NOMO-1 (cell line): ENCODE measurements around the gene FOXJ3.

Experiments used
- DNase-seq, 2 experiments: peaks; one replicate each; lab custom pipeline; 2025; ENCODE audit not compliant: unreplicated experiment in 2 of 2; lab: John Stamatoyannopoulos, UW

FOXJ3 gene

GRCh38 chr1:42334240-42335049, 590 bp downstream of the FOXJ3 start:
- peak in 1 of 2 experiments; percentile 18 for DNase-seq

GRCh38 chr1:42333662-42334239, 1.3 kb downstream of the FOXJ3 start:
- no peak for DNase-seq

GRCh38 chr1:42332877-42333276, 2.2 kb downstream of the FOXJ3 start:
- DNase-seq, result no peak

- DNase-seq, result no peak
Measured at GRCh38 chr1:42330215-42330614, 4.8 kb downstream of the FOXJ3 start.

GRCh38 chr1:42328916-42329496, 6.0 kb downstream of the FOXJ3 start:
- no peak for DNase-seq

GRCh38 chr1:42328047-42328625, 6.9 kb downstream of the FOXJ3 start:
- DNase-seq, result no peak

- no peak for DNase-seq
Measured at GRCh38 chr1:42325014-42325402, 10.0 kb downstream of the FOXJ3 start.

- DNase-seq, result no peak
Measured at GRCh38 chr1:42324398-42325013, 10.5 kb downstream of the FOXJ3 start.

- DNase-seq, result no peak
Measured at GRCh38 chr1:42323551-42323950, 11.5 kb downstream of the FOXJ3 start.

- DNase-seq, result no peak
Measured at GRCh38 chr1:42322577-42322976, 12.5 kb downstream of the FOXJ3 start.

GRCh38 chr1:42321731-42322130, 13.3 kb downstream of the FOXJ3 start:
- no peak for DNase-seq

- DNase-seq, result no peak
Measured at GRCh38 chr1:42320708-42321107, 14.3 kb downstream of the FOXJ3 start.

- peak in 1 of 2 experiments; percentile 6 for DNase-seq
Measured at GRCh38 chr1:42319871-42320484, 15.1 kb downstream of the FOXJ3 start.

GRCh38 chr1:42319128-42319851, 15.7 kb downstream of the FOXJ3 start:
- peak in 1 of 2 experiments; percentile 44 for DNase-seq

GRCh38 chr1:42318601-42319000, 16.4 kb downstream of the FOXJ3 start:
- DNase-seq, result no peak

GRCh38 chr1:42317308-42317707, 17.7 kb downstream of the FOXJ3 start:
- DNase-seq, result peak; percentile 12 to 72

- no peak for DNase-seq
Measured at GRCh38 chr1:42316292-42316691, 18.7 kb downstream of the FOXJ3 start.

GRCh38 chr1:42315500-42315899, 19.5 kb downstream of the FOXJ3 start:
- DNase-seq, result no peak

GRCh38 chr1:42313970-42314369, 21.1 kb downstream of the FOXJ3 start:
- no peak for DNase-seq

- DNase-seq, result no peak
Measured at GRCh38 chr1:42312576-42313212, 22.3 kb downstream of the FOXJ3 start.
